ENCODE measurements around the gene CDH12.
A peak's percentile ranks its signal among the peaks of the same experiment; 100 is the strongest.

The CDH12 gene

GRCh38 chr5:22549876-22550671 lies 303.1 kb downstream of the CDH12 start:
- Histone ChIP-seq H3K4me3 (ENCODE audit: insufficient read depth, low read length, poor library complexity, severe bottlenecking) (no peak overlapping the region), H3K79me2 (ENCODE audit: insufficient read depth, low read length) (no peaks in the 10 kb centered on the region), H3K9ac (ENCODE audit: low read length) (no peak overlapping the region), H3K9me2 (replicated peaks; ENCODE audit: insufficient read depth, low read length) (no peaks in the 10 kb centered on the region), H3K27ac (ENCODE audit: low read depth, low read length) (no peak overlapping the region), H3K9me3 (ENCODE audit: insufficient read depth, low read length) (no peaks in the 10 kb centered on the region), H4K20me1 (ENCODE audit: low read depth, low read length) (no peaks in the 10 kb centered on the region), H3F3A (ENCODE audit: insufficient read depth) (no peaks in the 10 kb centered on the region), H3K27me3 (ENCODE audit: low read length) (no peaks in the 10 kb centered on the region), H3K4me2 (ENCODE audit: low read depth, low read length, poor library complexity, severe bottlenecking) (no peak overlapping the region), H2AFZ (ENCODE audit: low read depth, low read length, severe bottlenecking) (no peak overlapping the region), H3K36me3 (ENCODE audit: low read length) (no peaks in the 10 kb centered on the region)
- TF ChIP-seq, protein P1, sequence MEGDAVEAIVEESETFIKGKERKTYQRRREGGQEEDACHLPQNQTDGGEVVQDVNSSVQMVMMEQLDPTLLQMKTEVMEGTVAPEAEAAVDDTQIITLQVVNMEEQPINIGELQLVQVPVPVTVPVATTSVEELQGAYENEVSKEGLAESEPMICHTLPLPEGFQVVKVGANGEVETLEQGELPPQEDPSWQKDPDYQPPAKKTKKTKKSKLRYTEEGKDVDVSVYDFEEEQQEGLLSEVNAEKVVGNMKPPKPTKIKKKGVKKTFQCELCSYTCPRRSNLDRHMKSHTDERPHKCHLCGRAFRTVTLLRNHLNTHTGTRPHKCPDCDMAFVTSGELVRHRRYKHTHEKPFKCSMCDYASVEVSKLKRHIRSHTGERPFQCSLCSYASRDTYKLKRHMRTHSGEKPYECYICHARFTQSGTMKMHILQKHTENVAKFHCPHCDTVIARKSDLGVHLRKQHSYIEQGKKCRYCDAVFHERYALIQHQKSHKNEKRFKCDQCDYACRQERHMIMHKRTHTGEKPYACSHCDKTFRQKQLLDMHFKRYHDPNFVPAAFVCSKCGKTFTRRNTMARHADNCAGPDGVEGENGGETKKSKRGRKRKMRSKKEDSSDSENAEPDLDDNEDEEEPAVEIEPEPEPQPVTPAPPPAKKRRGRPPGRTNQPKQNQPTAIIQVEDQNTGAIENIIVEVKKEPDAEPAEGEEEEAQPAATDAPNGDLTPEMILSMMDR (IDR thresholded peaks at IDR 0.05; ENCODE audit: insufficient read depth, low read length, poor library complexity, severe bottlenecking): no peak
- no peak for TF ChIP-seq EZH2phosphoT487 (conservative IDR thresholded peaks at IDR 0.05; ENCODE audit: low read length)

- TF ChIP-seq EZH2phosphoT487 (conservative IDR thresholded peaks at IDR 0.05; ENCODE audit: low read length): no peak
- TF ChIP-seq, protein P1 (IDR thresholded peaks at IDR 0.05; ENCODE audit: insufficient read depth, low read length, poor library complexity, severe bottlenecking): no peak
- Histone ChIP-seq H3K79me2 (ENCODE audit: insufficient read depth, low read length) (no peaks in the 10 kb centered on the region), H3K4me2 (ENCODE audit: low read depth, low read length, poor library complexity, severe bottlenecking) (no peak overlapping the region)
Measured at GRCh38 chr5:22542340-22542739, 310.8 kb downstream of the CDH12 start.

GRCh38 chr5:22541037-22541436 lies 312.1 kb downstream of the CDH12 start:
- no peak overlapping the region for H3K9ac ChIP-seq (ENCODE audit: low read length)
- no peak overlapping the region for H3K4me2 ChIP-seq (ENCODE audit: low read depth, low read length, poor library complexity, severe bottlenecking)
- no peak overlapping the region for H2AFZ ChIP-seq (ENCODE audit: low read depth, low read length, severe bottlenecking)
- peaks cover 8% of the 10 kb centered on the region; the same call in 1 of the 2 replicates for H3K9me3 ChIP-seq (ENCODE audit: insufficient read depth, low read length)
- no peaks in the 10 kb centered on the region for H3K9me2 ChIP-seq (replicated peaks; ENCODE audit: insufficient read depth, low read length)
- H3K27me3 ChIP-seq (ENCODE audit: low read length): no peaks in the 10 kb centered on the region
- H3K27ac ChIP-seq (ENCODE audit: low read depth, low read length): peak overlapping the region; percentile 21
- H3K79me2 ChIP-seq (ENCODE audit: insufficient read depth, low read length): no peaks in the 10 kb centered on the region
- H3F3A ChIP-seq (ENCODE audit: insufficient read depth): no peaks in the 10 kb centered on the region
- no peak for TF ChIP-seq EZH2phosphoT487 (conservative IDR thresholded peaks at IDR 0.05; ENCODE audit: low read length)
- TF ChIP-seq, protein P1 (IDR thresholded peaks at IDR 0.05; ENCODE audit: insufficient read depth, low read length, poor library complexity, severe bottlenecking): no peak
- H4K20me1 ChIP-seq (ENCODE audit: low read depth, low read length): no peaks in the 10 kb centered on the region
- no peaks in the 10 kb centered on the region for H3K36me3 ChIP-seq (ENCODE audit: low read length)
- H3K4me3 ChIP-seq (ENCODE audit: insufficient read depth, low read length, poor library complexity, severe bottlenecking): no peak overlapping the region

More at GRCh38 chr5:22542340-22542739, 310.8 kb downstream of the CDH12 start:
- H3K27me3 ChIP-seq (ENCODE audit: low read length): no peaks in the 10 kb centered on the region
- H3K9me2 ChIP-seq (replicated peaks; ENCODE audit: insufficient read depth, low read length): no peaks in the 10 kb centered on the region
- no peaks in the 10 kb centered on the region for H3K36me3 ChIP-seq (ENCODE audit: low read length)
- no peak overlapping the region for H3K27ac ChIP-seq (ENCODE audit: low read depth, low read length)
- H3K9ac ChIP-seq (ENCODE audit: low read length): no peak overlapping the region
- H3K9me3 ChIP-seq (ENCODE audit: insufficient read depth, low read length): peaks cover 8% of the 10 kb centered on the region; the same call in 1 of the 2 replicates
- H3K4me3 ChIP-seq (ENCODE audit: insufficient read depth, low read length, poor library complexity, severe bottlenecking): no peak overlapping the region
- no peak overlapping the region for H2AFZ ChIP-seq (ENCODE audit: low read depth, low read length, severe bottlenecking)
- H4K20me1 ChIP-seq (ENCODE audit: low read depth, low read length): no peaks in the 10 kb centered on the region
- H3F3A ChIP-seq (ENCODE audit: insufficient read depth): no peaks in the 10 kb centered on the region
